IMR-90 (cell line): Measurements from ENCODE around the gene SLC5A2. TPM values are rescaled to one million over a fixed set of nuclear protein-coding genes. Genes with fewer than 3 reads are reported as not detected.

Experiments used
- ATAC-seq: fragments of 200-7000 bp; cut with Tn5 transposase; 2 replicates; pipeline ENCODE4 v1.9.1; 2020; ENCODE audit warnings: low read depth, mild to moderate bottlenecking, moderate library complexity
- BruUV-seq: library from RNA; stranded (reverse); fragments of 400-500 nt; replicated peaks from 2 replicates; lab custom pipeline; 2021; lab: Mats Ljungman, UMichigan
- CTCF ChIA-PET: fragments of 300-600 bp; formaldehyde crosslinking; extraction: SDS; loops from one replicate; lab custom pipeline; 2021; ENCODE audit warnings: antibody characterized with exemption; lab: Yijun Ruan, JAX
- POLR2A ChIA-PET: fragments of 300-600 bp; sonication (Branson Sonifier 250); formaldehyde crosslinking; loops from one replicate; lab custom pipeline; 2022; ENCODE audit warnings: antibody characterized with exemption; ENCODE audit not compliant: unreplicated experiment; lab: Charles Lee
- DNase-seq: peaks from one replicate; pipeline ENCODE4 v3.0.0; 2013
- H2AFZ ChIP-seq: replicated peaks from 2 replicates; pipeline ENCODE3; 2013; ENCODE audit warnings: low read length, mild to moderate bottlenecking; ENCODE audit not compliant: poor library complexity
- H2AK5ac ChIP-seq: 2 replicates; pipeline ENCODE4 v1.6.1; 2013; ENCODE audit warnings: low read depth, low read length, inconsistent platforms
- H2AK9ac ChIP-seq: replicated peaks from 2 replicates; pipeline ENCODE3; 2013; ENCODE audit warnings: mild to moderate bottlenecking, low read depth, low read length, moderate library complexity; ENCODE audit not compliant: poor library complexity
- H2BK120ac ChIP-seq: 2 replicates; pipeline ENCODE4 v1.6.1; 2013; ENCODE audit warnings: low read depth, low read length, inconsistent platforms
- H2BK15ac ChIP-seq: 3 replicates; pipeline ENCODE4 v1.6.1; 2013; ENCODE audit warnings: low read depth, low read length, inconsistent platforms
- H2BK20ac ChIP-seq: 2 replicates; pipeline ENCODE4 v1.6.1; 2013; ENCODE audit warnings: low read depth, mild to moderate bottlenecking, inconsistent platforms, low read length, moderate library complexity
- H2BK5ac ChIP-seq: 2 replicates; pipeline ENCODE4 v1.6.1; 2013; ENCODE audit warnings: mild to moderate bottlenecking, low read depth, low read length, inconsistent platforms; ENCODE audit not compliant: poor library complexity, severe bottlenecking
- H3K14ac ChIP-seq: replicated peaks from 2 replicates; pipeline ENCODE4 v1.6.1; 2013; ENCODE audit warnings: low read depth, low read length, inconsistent platforms
- H3K18ac ChIP-seq: 2 replicates; pipeline ENCODE4 v1.6.1; 2013; ENCODE audit warnings: low read depth, low read length, control low read depth
- H3K23ac ChIP-seq: 2 replicates; pipeline ENCODE4 v1.6.1; 2013; ENCODE audit warnings: low read depth, low read length, inconsistent platforms
- H3K27ac ChIP-seq: 2 replicates; pipeline ENCODE4 v1.5.1; 2013; ENCODE audit warnings: mild to moderate bottlenecking, control low read depth, low read length; ENCODE audit not compliant: insufficient read depth
- H3K27me3 ChIP-seq: 2 replicates; pipeline ENCODE4 v1.6.1; 2013; ENCODE audit warnings: low read length; ENCODE audit not compliant: control insufficient read depth, insufficient read depth
- H3K36me3 ChIP-seq: 2 replicates; pipeline ENCODE4 v1.6.1; 2013; ENCODE audit warnings: low read length, mixed read lengths; ENCODE audit not compliant: control insufficient read depth, insufficient read depth
- H3K4ac ChIP-seq: 2 replicates; pipeline ENCODE4 v1.6.1; 2013; ENCODE audit warnings: low read depth, low read length, inconsistent platforms
- H3K4me1 ChIP-seq: 2 replicates; pipeline ENCODE4 v1.6.1; 2013; ENCODE audit warnings: low read length, mixed read lengths; ENCODE audit not compliant: control insufficient read depth, insufficient read depth
- H3K4me2 ChIP-seq: 2 replicates; pipeline ENCODE4 v1.6.1; 2013; ENCODE audit warnings: low read depth, mild to moderate bottlenecking, control low read depth, low read length, moderate library complexity
- H3K4me3 ChIP-seq: 2 replicates; pipeline ENCODE4 v1.5.1; 2013; ENCODE audit warnings: low read depth, mild to moderate bottlenecking, control low read depth, low read length, moderate library complexity; ENCODE audit not compliant: insufficient read depth
- H3K56ac ChIP-seq: 2 replicates; pipeline ENCODE4 v1.6.1; 2013; ENCODE audit warnings: low read length, inconsistent platforms; ENCODE audit not compliant: insufficient read depth; ENCODE audit errors: extremely low read depth
- H3K79me1 ChIP-seq, 2 experiments: 2 replicates each; pipeline ENCODE4 v1.6.1; 2013; ENCODE audit warnings: low read length in 2 of 2, inconsistent platforms in 1 of 2, low read depth in 1 of 2
- H3K9ac ChIP-seq: 2 replicates; pipeline ENCODE4 v1.6.1; 2013; ENCODE audit warnings: low read depth, low read length, control low read depth
- H3K9me1 ChIP-seq: 2 replicates; pipeline ENCODE4 v1.6.1; 2013; ENCODE audit warnings: low read length, inconsistent platforms; ENCODE audit not compliant: insufficient read depth
- H3K9me3 ChIP-seq: 2 replicates; pipeline ENCODE4 v1.6.1; 2013; ENCODE audit warnings: low read length; ENCODE audit not compliant: control insufficient read depth, insufficient read depth
- H4K20me1 ChIP-seq: 2 replicates; pipeline ENCODE4 v1.6.1; 2013; ENCODE audit warnings: low read length, inconsistent platforms; ENCODE audit not compliant: insufficient read depth
- H4K5ac ChIP-seq: 2 replicates; pipeline ENCODE4 v1.6.1; 2013; ENCODE audit warnings: mild to moderate bottlenecking, low read depth, low read length, control low read depth
- H4K8ac ChIP-seq, 2 experiments: 2 replicates each; pipeline ENCODE4 v1.6.1; 2013; ENCODE audit warnings: low read depth in 2 of 2, low read length in 2 of 2, control low read depth in 1 of 2, inconsistent platforms in 1 of 2
- H4K91ac ChIP-seq: 2 replicates; pipeline ENCODE4 v1.6.1; 2013; ENCODE audit warnings: low read depth, low read length, inconsistent platforms; ENCODE audit not compliant: insufficient read depth
- BHLHE40 ChIP-seq: fragments of 150-350 bp; IDR thresholded peaks from 2 replicates; pipeline ENCODE4 v1.6.1; 2016; ENCODE audit warnings: mild to moderate bottlenecking, low read depth, low read length
- CEBPB ChIP-seq: IDR thresholded peaks from 2 replicates; pipeline ENCODE4 v1.6.1; 2012; ENCODE audit warnings: low read depth, low read length, improper control_type of control experiment
- CHD1 ChIP-seq: IDR thresholded peaks from 2 replicates; pipeline ENCODE4 v1.6.1; 2012; ENCODE audit warnings: low read depth, low read length, improper control_type of control experiment
- FOS ChIP-seq: fragments of 150-350 bp; IDR thresholded peaks from 2 replicates; pipeline ENCODE4 v1.6.1; 2016; ENCODE audit warnings: low read depth, low read length
- MAFK ChIP-seq: IDR thresholded peaks from 2 replicates; pipeline ENCODE4 v1.6.1; 2012; ENCODE audit warnings: low read depth, low read length, improper control_type of control experiment
- MAZ ChIP-seq: IDR thresholded peaks from 2 replicates; pipeline ENCODE4 v1.6.1; 2012; ENCODE audit warnings: low read depth, mild to moderate bottlenecking, low read length, improper control_type of control experiment, moderate library complexity, borderline replicate concordance
- MXI1 ChIP-seq: IDR thresholded peaks from 2 replicates; pipeline ENCODE4 v1.6.1; 2012; ENCODE audit warnings: low read depth, mild to moderate bottlenecking, low read length, moderate library complexity, borderline replicate concordance
- NFE2L2 ChIP-seq: fragments of 150-350 bp; IDR thresholded peaks from 2 replicates; pipeline ENCODE4 v1.6.1; 2016; ENCODE audit warnings: low read depth, mild to moderate bottlenecking, low read length
- POLR2A ChIP-seq: IDR thresholded peaks from 2 replicates; pipeline ENCODE4 v1.6.1; 2012; ENCODE audit warnings: mild to moderate bottlenecking, low read depth, low read length
- RAD21 ChIP-seq: IDR thresholded peaks from 2 replicates; pipeline ENCODE4 v1.6.1; 2012; ENCODE audit warnings: low read length, improper control_type of control experiment
- RCOR1 ChIP-seq: IDR thresholded peaks from 2 replicates; pipeline ENCODE4 v1.6.1; 2012; ENCODE audit warnings: mild to moderate bottlenecking, low read length, improper control_type of control experiment; ENCODE audit not compliant: insufficient replicate concordance
- SMC3 ChIP-seq: fragments of 150-350 bp; IDR thresholded peaks from 2 replicates; pipeline ENCODE4 v1.6.1; 2016; ENCODE audit warnings: low read depth, mild to moderate bottlenecking, antibody characterized with exemption, low read length, moderate library complexity
- WGBS, 2 experiments: methylation state at CpG; one replicate each; pipeline versions ENCODE4 v1.1.5 to v1.1.7; 2013; ENCODE audit warnings: missing lambda C conversion rate in 2 of 2; ENCODE audit not compliant: insufficient read length in 1 of 2; ENCODE audit errors: extremely low coverage in 2 of 2; 5-methylcytosine and 5-hydroxymethylcytosine counted together
- dilution Hi-C: fragments of 300-500 bp; cut with HindIII; formaldehyde crosslinking; loops from one replicate; pipeline ENCODE4 v1.14.3; 2018; ENCODE audit warnings: low sequenced_read_pairs; ENCODE audit not compliant: unreplicated experiment
- in situ Hi-C: fragments of 300-500 bp; cut with MboI; formaldehyde crosslinking; loops from 3 replicates; pipeline ENCODE4 v1.14.3; 2019; ENCODE audit warnings: low sequenced_read_pairs, inconsistent platforms, mixed read lengths
- intact Hi-C: fragments of 100-400 bp; cut with micrococcal nuclease; formaldehyde crosslinking; loops from 2 replicates; pipeline ENCODE4 v1.10.0; 2022
- polyA plus RNA-seq, 3 experiments: library from polyadenylated mRNA; depleted of rRNA; stranded (reverse); fragments of >200 nt; gene quantifications; 2 replicates each; pipeline ENCODE4 v1.2.3, GENCODE V29; 2012; ENCODE audit warnings: low replicate concordance in 1 of 3
- total RNA-seq: library from RNA; depleted of rRNA; stranded (reverse); fragments of >200 nt; gene quantifications from 2 replicates; pipeline ENCODE4 v1.2.3, GENCODE V29; 2012
- TF ChIP-seq, protein P1 (sequence below): fragments of 150-350 bp; IDR thresholded peaks from 2 replicates; pipeline ENCODE4 v1.6.1; 2017; ENCODE audit warnings: mild to moderate bottlenecking, antibody characterized with exemption, low read length, low read depth
- TF ChIP-seq, protein P2 (sequence below): fragments of 150-350 bp; IDR thresholded peaks from 2 replicates; pipeline ENCODE4 v1.6.1; 2016; ENCODE audit warnings: low read depth, mild to moderate bottlenecking, low read length, moderate library complexity, borderline replicate concordance

The SLC5A2 gene
- total and polyA plus RNA-seq, 2 of the 4 experiments (the other 2 are of a cell fraction): not detected

DNA sequence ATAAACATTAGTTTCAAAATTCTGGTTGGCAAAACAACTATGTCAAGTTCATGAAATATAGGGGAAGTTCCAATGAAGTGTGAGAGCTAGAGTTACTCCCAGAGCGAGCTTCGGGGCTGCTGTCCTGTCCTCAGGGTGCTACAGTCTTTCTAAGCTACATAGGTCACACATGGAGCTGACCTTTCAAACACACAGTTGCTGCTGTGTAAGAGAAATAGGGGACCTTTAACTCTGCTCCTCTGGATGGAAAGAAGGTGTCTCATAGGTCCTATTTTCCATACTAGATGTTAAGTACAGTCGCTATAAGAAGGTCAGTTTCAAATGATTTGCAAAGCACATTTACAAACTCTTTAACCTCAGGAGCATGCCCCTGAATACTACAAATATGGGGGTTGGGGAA is 38.4 kb downstream of the SLC5A2 start:
- no peak overlapping the region for H2AK9ac ChIP-seq
- H2BK5ac ChIP-seq: no peak overlapping the region
- H2BK20ac ChIP-seq: no peak overlapping the region
- peaks cover 1% of the 10 kb centered on the region; the same call in 1 of the 2 replicates for H3K9me3 ChIP-seq
- no peak overlapping the region for H3K4ac ChIP-seq
- no peak overlapping the region for H3K4me3 ChIP-seq
- no peak for DNase-seq
- peaks cover 8% of the 10 kb centered on the region for H3K27me3 ChIP-seq
- H3K36me3 ChIP-seq: no peaks in the 10 kb centered on the region
- H4K91ac ChIP-seq: no peak overlapping the region
- H3K4me2 ChIP-seq: no peak overlapping the region
- H3K27ac ChIP-seq: no peak overlapping the region
- no peak overlapping the region for H2BK120ac ChIP-seq
- no peak overlapping the region for H2AFZ ChIP-seq
- WGBS, 2 experiments: 60% methylated on average over 2 of the region's 3 CpGs; no CpG with 5 or more reads in 1 of the 2 experiments
- TF ChIP-seq, protein P1, sequence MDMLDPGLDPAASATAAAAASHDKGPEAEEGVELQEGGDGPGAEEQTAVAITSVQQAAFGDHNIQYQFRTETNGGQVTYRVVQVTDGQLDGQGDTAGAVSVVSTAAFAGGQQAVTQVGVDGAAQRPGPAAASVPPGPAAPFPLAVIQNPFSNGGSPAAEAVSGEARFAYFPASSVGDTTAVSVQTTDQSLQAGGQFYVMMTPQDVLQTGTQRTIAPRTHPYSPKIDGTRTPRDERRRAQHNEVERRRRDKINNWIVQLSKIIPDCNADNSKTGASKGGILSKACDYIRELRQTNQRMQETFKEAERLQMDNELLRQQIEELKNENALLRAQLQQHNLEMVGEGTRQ: no peak
- TF ChIP-seq RAD21 (no peak), RCOR1 (no peak), MAFK (no peak), POLR2A (no peak), BHLHE40 (no peak), FOS (no peak), CEBPB (no peak), NFE2L2 (no peak), CHD1 (no peak), MAZ (no peak), MXI1 (no peak), SMC3 (no peak)
- TF ChIP-seq, protein P2, sequence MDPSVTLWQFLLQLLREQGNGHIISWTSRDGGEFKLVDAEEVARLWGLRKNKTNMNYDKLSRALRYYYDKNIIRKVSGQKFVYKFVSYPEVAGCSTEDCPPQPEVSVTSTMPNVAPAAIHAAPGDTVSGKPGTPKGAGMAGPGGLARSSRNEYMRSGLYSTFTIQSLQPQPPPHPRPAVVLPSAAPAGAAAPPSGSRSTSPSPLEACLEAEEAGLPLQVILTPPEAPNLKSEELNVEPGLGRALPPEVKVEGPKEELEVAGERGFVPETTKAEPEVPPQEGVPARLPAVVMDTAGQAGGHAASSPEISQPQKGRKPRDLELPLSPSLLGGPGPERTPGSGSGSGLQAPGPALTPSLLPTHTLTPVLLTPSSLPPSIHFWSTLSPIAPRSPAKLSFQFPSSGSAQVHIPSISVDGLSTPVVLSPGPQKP: no peak
- POLR2A ChIA-PET: no interaction called here
- BruUV-seq: no TSS peak
- no peak overlapping the region for H3K9ac ChIP-seq
- no peak overlapping the region for H3K14ac ChIP-seq
- H4K5ac ChIP-seq: no peak overlapping the region
- no peak overlapping the region for H2BK15ac ChIP-seq
- in situ Hi-C loops (loop anchor here (25.0 kb wide), 1 partner anchor 191 kb away; a partner anchor contains a TSS), intact Hi-C loops (no loop called here), dilution Hi-C loops (no loop called here)
- H4K20me1 ChIP-seq: no peaks in the 10 kb centered on the region
- no peaks in the 10 kb centered on the region for H3K9me1 ChIP-seq
- H3K4me1 ChIP-seq: no peaks in the 10 kb centered on the region
- no peak for ATAC-seq
- H4K8ac ChIP-seq: no peak overlapping the region
- no peak overlapping the region for H3K18ac ChIP-seq
- no peak overlapping the region for H2AK5ac ChIP-seq
- no peaks in the 10 kb centered on the region for H3K79me1 ChIP-seq
- H3K56ac ChIP-seq: no peak overlapping the region
- H3K23ac ChIP-seq: no peak overlapping the region
- CTCF ChIA-PET: no interaction called here
